Nephron progenitor cell (in vitro differentiated cells): Measurements from ENCODE around the gene UNC13B.
"Not testable (repeated sequence)": the region's sequence is repeated elsewhere in the genome, so short reads cannot be mapped to it uniquely, and the experiment has no call there.

Source experiments
- DNase-seq: peaks from one replicate; pipeline ENCODE4 v3.0.0; 2021
- H3K27ac Mint-ChIP-seq: 2 replicates; pipeline ENCODE4 v1.8.0; 2021; ENCODE audit warnings: mild to moderate bottlenecking, moderate library complexity, mixed read lengths
- H3K27me3 Mint-ChIP-seq: 2 replicates; pipeline ENCODE4 v1.8.0; 2021; ENCODE audit warnings: mild to moderate bottlenecking, low read depth, mixed read lengths; ENCODE audit not compliant: poor library complexity
- H3K36me3 Mint-ChIP-seq: 2 replicates; pipeline ENCODE4 v1.8.0; 2021; ENCODE audit warnings: low read depth, mixed read lengths
- H3K4me1 Mint-ChIP-seq: 2 replicates; pipeline ENCODE4 v1.8.0; 2021; ENCODE audit warnings: mixed read lengths
- H3K4me3 Mint-ChIP-seq: 2 replicates; pipeline ENCODE4 v1.8.0; 2021; ENCODE audit warnings: mild to moderate bottlenecking, moderate library complexity, mixed read lengths
- H3K9me3 Mint-ChIP-seq: 2 replicates; pipeline ENCODE4 v1.8.0; 2021; ENCODE audit warnings: mild to moderate bottlenecking, moderate library complexity, mixed read lengths
- CTCF ChIP-seq: fragments of 200-600 bp; sonication (generic); IDR thresholded peaks from 2 replicates; pipeline ENCODE4 v1.5.0; 2021; ENCODE audit warnings: antibody characterized with exemption

The UNC13B gene

DNA sequence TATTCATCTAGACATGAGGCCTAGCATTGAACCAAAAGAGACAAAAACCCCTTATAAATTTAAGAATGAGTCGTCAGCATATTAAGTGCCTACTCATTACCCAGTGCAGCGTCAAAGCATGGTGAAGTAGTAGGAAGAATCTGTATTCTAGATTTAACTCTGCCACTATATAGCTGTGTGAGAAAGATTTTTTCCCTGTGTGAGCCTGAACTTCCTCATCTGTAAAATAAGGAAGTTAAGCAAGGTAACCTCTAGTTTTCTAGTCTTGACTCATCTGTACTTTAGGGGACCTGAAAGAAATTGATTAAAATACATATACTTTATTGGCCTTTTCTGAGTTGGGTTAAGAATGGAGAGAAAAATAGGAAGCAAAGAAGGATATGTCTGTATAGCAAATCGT lies 246.0 kb downstream of the UNC13B start:
- H3K36me3 Mint-ChIP-seq = peaks cover 13% of the 10 kb centered on the region
- no peak for TF ChIP-seq CTCF
- peaks cover 8% of the 10 kb centered on the region for H3K9me3 Mint-ChIP-seq
- H3K27me3 Mint-ChIP-seq = peaks cover 17% of the 10 kb centered on the region
- H3K4me1 Mint-ChIP-seq = peaks cover 14% of the 10 kb centered on the region
- no peak overlapping the region for H3K4me3 Mint-ChIP-seq
- H3K27ac Mint-ChIP-seq = no peak overlapping the region
- DNase-seq = no peak

GRCh38 chr9:35409434-35409833 lies 247.6 kb downstream of the UNC13B start:
- not testable (repeated sequence) for H3K36me3 Mint-ChIP-seq, H3K4me3 Mint-ChIP-seq, DNase-seq, H3K27ac Mint-ChIP-seq
- peaks cover 14% of the 10 kb centered on the region for H3K4me1 Mint-ChIP-seq
- H3K9me3 Mint-ChIP-seq = peaks cover 12% of the 10 kb centered on the region
- peaks cover 17% of the 10 kb centered on the region for H3K27me3 Mint-ChIP-seq

DNA sequence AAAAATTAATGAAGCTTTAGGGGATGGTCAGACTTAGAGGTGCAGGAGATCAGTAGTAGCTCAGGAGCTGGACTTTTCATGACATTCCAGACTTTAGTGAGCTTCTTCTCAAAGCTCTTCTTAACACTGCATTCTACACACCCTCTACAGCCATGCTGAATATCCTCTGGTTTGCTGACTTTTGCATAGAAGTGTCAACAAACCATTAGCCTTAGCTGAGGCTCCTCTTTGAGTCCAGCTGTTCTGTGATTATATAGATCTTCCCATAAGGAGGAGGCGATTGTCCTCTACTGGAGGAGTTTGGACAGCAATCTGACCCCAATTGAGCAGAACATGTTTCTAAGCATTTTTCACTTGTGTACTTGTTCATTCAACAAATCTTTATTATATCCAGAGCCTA lies 253.1 kb downstream of the UNC13B start:
- Mint-ChIP-seq H3K4me1 (no peaks in the 10 kb centered on the region), H3K4me3 (no peak overlapping the region), H3K36me3 (no peaks in the 10 kb centered on the region), H3K27me3 (peaks cover 5% of the 10 kb centered on the region), H3K27ac (no peak overlapping the region), H3K9me3 (peaks cover 24% of the 10 kb centered on the region)
- no peak for DNase-seq
- TF ChIP-seq CTCF = no peak

DNA sequence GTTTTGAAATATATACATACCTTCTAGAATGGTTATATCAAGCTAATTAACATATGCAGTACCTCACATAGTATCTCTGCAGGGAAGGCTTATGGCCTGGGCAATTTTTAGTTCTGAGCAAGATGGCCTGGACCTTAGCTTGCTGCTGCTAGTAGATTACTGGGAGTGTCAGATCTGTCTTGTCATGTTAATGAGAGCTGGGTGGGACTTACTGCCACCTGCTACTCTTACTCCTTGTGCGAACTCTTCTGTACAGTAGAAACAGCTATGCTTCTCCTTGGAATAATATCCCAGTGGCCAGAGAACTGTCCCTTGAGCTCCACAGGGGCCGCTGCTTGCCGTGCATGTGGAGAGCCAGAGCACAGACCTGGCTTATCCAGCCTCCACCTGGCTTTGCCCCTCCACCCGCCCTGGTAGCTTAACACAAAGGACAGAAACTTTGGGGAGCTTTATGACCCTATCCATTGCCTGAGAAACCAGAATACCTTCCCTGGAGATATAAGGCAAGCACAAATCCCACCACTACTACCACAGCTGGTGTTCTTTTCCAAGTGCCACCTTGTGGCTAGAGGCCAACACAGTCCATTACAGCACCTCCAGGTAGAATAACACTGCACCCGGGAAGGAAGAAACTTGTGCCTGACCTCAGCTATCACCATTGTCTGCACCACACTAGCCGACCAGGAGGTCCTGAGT lies 253.7 kb downstream of the UNC13B start:
- no peaks in the 10 kb centered on the region for H3K4me1 Mint-ChIP-seq
- no peak overlapping the region for H3K4me3 Mint-ChIP-seq
- no peak overlapping the region for H3K27ac Mint-ChIP-seq
- no peaks in the 10 kb centered on the region for H3K36me3 Mint-ChIP-seq
- H3K27me3 Mint-ChIP-seq = peaks cover 5% of the 10 kb centered on the region
- no peak for DNase-seq
- TF ChIP-seq CTCF = no peak
- peaks cover 24% of the 10 kb centered on the region for H3K9me3 Mint-ChIP-seq

DNA sequence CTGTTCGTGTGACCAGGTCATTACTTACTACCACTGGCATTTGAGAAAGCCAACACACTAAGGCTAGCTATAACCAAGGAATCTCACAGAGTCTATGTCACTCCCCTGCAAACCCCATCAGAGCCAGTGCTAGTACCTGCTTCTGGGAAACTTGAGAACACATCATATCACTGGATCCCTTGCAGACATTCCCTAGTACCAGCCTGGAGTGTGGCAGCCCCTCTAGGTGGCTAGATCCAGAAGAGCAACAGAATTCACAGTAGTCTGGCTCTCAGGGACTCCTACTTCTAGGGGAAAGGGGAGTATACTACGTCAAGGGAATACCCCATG lies 254.3 kb downstream of the UNC13B start:
- Mint-ChIP-seq H3K27ac (no peak overlapping the region), H3K9me3 (peaks cover 24% of the 10 kb centered on the region), H3K36me3 (no peaks in the 10 kb centered on the region), H3K27me3 (peaks cover 5% of the 10 kb centered on the region), H3K4me1 (no peaks in the 10 kb centered on the region), H3K4me3 (no peak overlapping the region)
- DNase-seq = no peak
- TF ChIP-seq CTCF = no peak

DNA sequence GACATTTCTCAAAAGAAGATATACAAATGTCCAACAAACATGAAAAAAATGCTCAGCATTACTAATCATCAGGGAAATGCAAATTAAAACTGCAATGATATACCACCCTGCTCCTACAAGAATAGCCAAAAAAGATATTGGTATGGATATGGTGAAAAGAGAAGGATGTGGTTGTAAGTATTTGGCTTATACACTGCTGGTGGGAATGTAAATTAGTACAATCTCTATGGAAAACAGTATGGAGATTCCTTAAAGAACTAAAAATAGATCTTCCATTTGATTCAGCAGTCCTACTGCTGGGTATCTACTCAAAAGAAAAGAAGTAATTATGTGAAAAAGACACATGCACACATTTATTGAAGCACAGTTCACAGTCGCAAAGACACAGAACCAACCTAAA lies 260.5 kb downstream of the UNC13B start:
- Mint-ChIP-seq H3K27me3 (peaks cover 8% of the 10 kb centered on the region), H3K9me3 (peaks cover 11% of the 10 kb centered on the region), H3K4me3 (no peak overlapping the region), H3K36me3 (no peaks in the 10 kb centered on the region), H3K27ac (no peak overlapping the region), H3K4me1 (no peaks in the 10 kb centered on the region)
- TF ChIP-seq CTCF = no peak
- no peak for DNase-seq
